PC-9 (cell line): Measurements from ENCODE around the gene SDHC. TPM values are rescaled to one million over a fixed set of nuclear protein-coding genes. Genes with fewer than 3 reads are reported as not detected.

Source experiments
- BruUV-seq: library from RNA; stranded (reverse); fragments of 400-500 nt; replicated peaks from 2 replicates; lab custom pipeline; 2021; lab: Mats Ljungman, UMichigan
- CTCF ChIA-PET: fragments of 300-600 bp; sonication (Branson Sonifier 250); formaldehyde crosslinking; loops from one replicate; lab custom pipeline; 2022; ENCODE audit warnings: antibody characterized with exemption; lab: Charles Lee
- POLR2A ChIA-PET: fragments of 300-600 bp; sonication (Branson Sonifier 250); formaldehyde crosslinking; loops from one replicate; lab custom pipeline; 2022; ENCODE audit warnings: antibody characterized with exemption; ENCODE audit not compliant: unreplicated experiment; lab: Charles Lee
- DNase-seq, 2 experiments: peaks; one replicate each; pipeline versions ENCODE4 v3.0.0 to v3.0.0-alpha.2; 2015 to 2022; ENCODE audit warnings: mixed read lengths in 1 of 2
- H2AFZ ChIP-seq: fragments of 200-600 bp; sonication (generic); 2 replicates; pipeline ENCODE4 v1.8.1; 2017; ENCODE audit warnings: antibody characterized with exemption
- H3F3A ChIP-seq: fragments of 200-600 bp; sonication (generic); 2 replicates; pipeline ENCODE4 v1.8.1; 2017; ENCODE audit warnings: antibody characterized with exemption, mild to moderate bottlenecking, low read depth; ENCODE audit not compliant: insufficient read depth
- H3K27ac ChIP-seq: fragments of 200-600 bp; sonication (generic); 2 replicates; pipeline ENCODE4 v1.6.1; 2016; ENCODE audit warnings: mixed run types
- H3K27me3 ChIP-seq: fragments of 200-600 bp; sonication (generic); 2 replicates; pipeline ENCODE4 v1.6.1; 2016; ENCODE audit warnings: low read depth, mixed run types; ENCODE audit not compliant: insufficient read depth
- H3K36me3 ChIP-seq: fragments of 200-600 bp; sonication (generic); 2 replicates; pipeline ENCODE4 v1.6.1; 2016; ENCODE audit warnings: low read depth, mixed run types
- H3K4me1 ChIP-seq: fragments of 200-600 bp; sonication (generic); replicated peaks from 2 replicates; pipeline ENCODE4 v1.6.1; 2016; ENCODE audit warnings: mixed run types; ENCODE audit not compliant: insufficient read depth
- H3K4me2 ChIP-seq: fragments of 200-600 bp; sonication (generic); 2 replicates; pipeline ENCODE4 v1.6.1; 2017; ENCODE audit warnings: mixed run types
- H3K4me3 ChIP-seq: fragments of 200-600 bp; sonication (generic); 2 replicates; pipeline ENCODE4 v1.6.1; 2016; ENCODE audit warnings: mixed run types
- H3K79me2 ChIP-seq: fragments of 200-600 bp; sonication (generic); 2 replicates; pipeline ENCODE4 v1.6.1; 2017; ENCODE audit warnings: low read depth, mixed run types
- H3K9me2 ChIP-seq: fragments of 200-600 bp; sonication (generic); 2 replicates; pipeline ENCODE4 v1.8.1; 2017; ENCODE audit warnings: mild to moderate bottlenecking; ENCODE audit not compliant: insufficient read depth
- H3K9me3 ChIP-seq: fragments of 200-600 bp; sonication (generic); 2 replicates; pipeline ENCODE4 v1.8.1; 2016; ENCODE audit warnings: low read depth; ENCODE audit not compliant: insufficient read depth
- H4K20me1 ChIP-seq: fragments of 200-600 bp; sonication (generic); 2 replicates; pipeline ENCODE4 v1.8.1; 2017; ENCODE audit not compliant: insufficient read depth
- EZH2 ChIP-seq: fragments of 200-600 bp; sonication (generic); IDR thresholded peaks from 2 replicates; pipeline ENCODE4 v1.8.0; 2017; ENCODE audit warnings: antibody characterized with exemption, low read depth
- intact Hi-C: fragments of 100-400 bp; cut with micrococcal nuclease; formaldehyde crosslinking; loops from one replicate; pipeline ENCODE4 v1.10.0; 2022; ENCODE audit not compliant: unreplicated experiment
- total RNA-seq: library from RNA; stranded (reverse); gene quantifications from 2 replicates; pipeline ENCODE4 v1.2.3, GENCODE V29; 2021
- TF ChIP-seq, protein P1 (sequence below): fragments of 200-600 bp; sonication (generic); conservative IDR thresholded peaks from 2 replicates; pipeline ENCODE4 v1.6.1; 2017; ENCODE audit warnings: mixed run types, antibody characterized with exemption, mild to moderate bottlenecking, moderate library complexity

Gene SDHC
- total RNA-seq, 1 experiment from 2014 or later = 215 TPM

DNA sequence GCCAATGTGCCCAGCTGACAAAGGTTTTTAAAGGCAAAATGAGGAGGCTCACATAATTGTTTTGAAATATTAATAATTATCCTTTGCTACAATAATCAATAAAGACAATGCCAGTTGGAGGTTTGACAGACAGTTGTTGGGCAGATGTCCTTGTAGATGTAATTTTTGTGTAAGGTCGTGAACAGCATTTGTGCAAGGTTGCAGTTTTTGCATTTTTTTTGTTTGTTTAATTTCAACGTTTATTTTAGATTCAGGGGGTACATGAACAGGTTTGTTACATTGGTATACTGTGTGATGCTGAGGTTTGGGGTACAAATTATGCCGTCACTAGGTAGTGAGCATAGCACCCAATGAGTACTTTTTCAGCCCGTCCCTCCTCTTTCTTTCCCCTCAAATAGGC, 13.7 kb upstream of the SDHC start:
- Histone ChIP-seq H3K79me2 (no peaks in the 10 kb centered on the region), H2AFZ (no peak overlapping the region), H3K27ac (no peak overlapping the region), H4K20me1 (no peaks in the 10 kb centered on the region), H3K27me3 (no peaks in the 10 kb centered on the region), H3K4me1 (no peaks in the 10 kb centered on the region), H3K9me3 (no peaks in the 10 kb centered on the region), H3F3A (no peaks in the 10 kb centered on the region), H3K4me2 (no peak overlapping the region), H3K36me3 (no peaks in the 10 kb centered on the region), H3K4me3 (no peak overlapping the region), H3K9me2 (no peaks in the 10 kb centered on the region)
- no peak for TF ChIP-seq EZH2
- TF ChIP-seq, protein P1, sequence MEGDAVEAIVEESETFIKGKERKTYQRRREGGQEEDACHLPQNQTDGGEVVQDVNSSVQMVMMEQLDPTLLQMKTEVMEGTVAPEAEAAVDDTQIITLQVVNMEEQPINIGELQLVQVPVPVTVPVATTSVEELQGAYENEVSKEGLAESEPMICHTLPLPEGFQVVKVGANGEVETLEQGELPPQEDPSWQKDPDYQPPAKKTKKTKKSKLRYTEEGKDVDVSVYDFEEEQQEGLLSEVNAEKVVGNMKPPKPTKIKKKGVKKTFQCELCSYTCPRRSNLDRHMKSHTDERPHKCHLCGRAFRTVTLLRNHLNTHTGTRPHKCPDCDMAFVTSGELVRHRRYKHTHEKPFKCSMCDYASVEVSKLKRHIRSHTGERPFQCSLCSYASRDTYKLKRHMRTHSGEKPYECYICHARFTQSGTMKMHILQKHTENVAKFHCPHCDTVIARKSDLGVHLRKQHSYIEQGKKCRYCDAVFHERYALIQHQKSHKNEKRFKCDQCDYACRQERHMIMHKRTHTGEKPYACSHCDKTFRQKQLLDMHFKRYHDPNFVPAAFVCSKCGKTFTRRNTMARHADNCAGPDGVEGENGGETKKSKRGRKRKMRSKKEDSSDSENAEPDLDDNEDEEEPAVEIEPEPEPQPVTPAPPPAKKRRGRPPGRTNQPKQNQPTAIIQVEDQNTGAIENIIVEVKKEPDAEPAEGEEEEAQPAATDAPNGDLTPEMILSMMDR = no peak
- BruUV-seq = no TSS peak
- POLR2A ChIA-PET = no interaction called here
- intact Hi-C loops = no loop called here
- DNase-seq = no peak
- CTCF ChIA-PET = no interaction called here

DNA sequence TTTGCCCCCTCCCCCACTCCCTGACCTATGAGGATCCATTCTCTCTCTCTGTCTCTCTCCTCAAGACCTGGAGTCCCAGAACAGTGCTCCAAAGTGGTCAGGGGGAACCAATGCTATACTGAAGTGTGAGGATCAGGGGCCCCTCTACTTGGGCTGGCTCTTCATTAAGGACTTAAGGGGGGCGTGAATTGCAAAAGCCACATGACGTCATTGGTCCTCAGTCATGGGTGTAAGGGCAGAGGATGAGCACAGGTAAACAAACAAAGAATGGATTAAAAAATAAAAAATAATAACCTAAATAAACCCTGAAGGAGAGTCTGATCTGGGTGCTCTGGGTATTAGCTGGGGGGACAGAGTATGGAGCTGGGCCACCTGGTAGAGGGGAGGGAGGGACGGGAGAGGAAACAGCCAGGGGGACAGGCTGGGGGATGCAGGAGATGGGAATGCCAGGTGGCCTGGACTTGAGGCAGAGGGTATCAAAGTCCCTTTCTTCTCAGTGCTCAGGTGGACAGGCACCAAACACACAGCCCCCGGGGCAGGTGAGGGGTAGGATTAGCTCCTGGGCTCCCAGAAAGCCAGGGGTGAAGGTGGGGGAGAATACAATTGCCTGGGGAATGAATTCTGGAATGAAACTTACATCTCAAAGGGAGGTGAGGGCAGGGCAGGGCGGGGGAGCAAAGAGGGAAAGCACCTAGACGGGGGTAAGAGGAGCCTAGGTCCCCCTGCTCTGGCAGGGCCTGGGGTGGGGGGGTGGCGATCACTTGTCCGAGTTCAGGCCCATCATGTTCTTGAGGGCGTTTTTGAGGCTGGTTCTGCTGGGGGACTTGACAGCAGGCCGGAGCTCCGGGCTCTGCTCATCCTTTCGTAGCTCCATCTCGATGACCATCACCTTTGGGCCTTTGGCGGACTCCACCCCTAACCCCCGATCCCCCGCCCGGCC, 9.0 kb upstream of the SDHC start:
- POLR2A ChIA-PET = no interaction called here
- Histone ChIP-seq H3K36me3 (no peaks in the 10 kb centered on the region), H3K4me3 (no peak overlapping the region), H3K27me3 (no peaks in the 10 kb centered on the region), H3K79me2 (no peaks in the 10 kb centered on the region), H3K9me2 (no peaks in the 10 kb centered on the region), H4K20me1 (no peaks in the 10 kb centered on the region), H2AFZ (no peak overlapping the region), H3F3A (no peaks in the 10 kb centered on the region; the same call in 1 of the 2 replicates), H3K4me1 (peaks cover 9% of the 10 kb centered on the region), H3K4me2 (no peak overlapping the region), H3K9me3 (no peaks in the 10 kb centered on the region), H3K27ac (no peak overlapping the region)
- TF ChIP-seq EZH2 = no peak
- TF ChIP-seq, protein P1 = no peak
- CTCF ChIA-PET = interaction anchor here (0.5 kb wide), 1 partner anchor 53 kb away, joined by 11 read pairs; no protein-coding TSS in a partner anchor
- intact Hi-C loops = no loop called here
- no peak for DNase-seq
- no TSS peak for BruUV-seq

DNA sequence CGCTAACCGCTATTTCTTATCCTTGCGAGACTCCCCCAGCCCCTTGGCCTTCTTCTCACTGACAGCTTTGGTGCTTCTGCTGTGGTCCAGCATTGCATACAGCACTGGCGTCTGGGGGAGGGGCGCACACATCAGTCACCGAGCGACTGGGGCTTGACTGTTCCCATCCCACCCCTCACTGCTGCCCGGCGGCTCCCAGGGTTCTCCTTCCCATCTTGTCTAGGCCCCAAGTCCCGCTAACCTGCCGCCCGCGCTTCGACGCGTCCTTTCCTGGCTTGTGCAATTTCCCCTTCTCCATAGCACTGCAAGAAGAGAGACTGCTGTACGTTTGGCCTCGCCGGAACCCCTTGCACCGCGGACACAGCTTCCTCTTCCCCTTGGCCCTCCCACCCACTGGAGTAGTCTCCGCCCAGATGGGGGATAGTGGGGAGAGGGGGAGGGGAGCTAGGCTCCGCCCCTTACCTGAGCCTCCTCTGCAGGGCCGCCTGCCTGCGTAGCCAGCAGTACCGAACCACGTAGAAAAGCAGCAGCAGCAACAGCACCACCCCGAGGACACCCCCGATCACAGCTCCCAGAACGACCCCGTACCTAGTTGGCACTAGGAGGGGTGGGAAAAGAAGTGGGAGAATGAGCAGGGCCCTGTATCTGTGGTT, 8.2 kb upstream of the SDHC start:
- ChIA-PET POLR2A (no interaction called here), CTCF (interaction anchor here (0.5 kb wide), 1 partner anchor 54 kb away, joined by 11 read pairs; no protein-coding TSS in a partner anchor)
- Histone ChIP-seq H3K4me2 (no peak overlapping the region), H3K9me2 (no peaks in the 10 kb centered on the region), H3K9me3 (no peaks in the 10 kb centered on the region), H3K27me3 (no peaks in the 10 kb centered on the region), H3F3A (no peaks in the 10 kb centered on the region; the same call in 1 of the 2 replicates), H3K79me2 (no peaks in the 10 kb centered on the region), H3K27ac (no peak overlapping the region), H4K20me1 (no peaks in the 10 kb centered on the region), H2AFZ (no peak overlapping the region), H3K4me1 (peaks cover 9% of the 10 kb centered on the region), H3K4me3 (no peak overlapping the region), H3K36me3 (no peaks in the 10 kb centered on the region)
- DNase-seq = no peak
- BruUV-seq = no TSS peak
- no peak for TF ChIP-seq EZH2
- TF ChIP-seq, protein P1 = no peak
- intact Hi-C loops = no loop called here
